ENCODE results near the gene BICDL2.

- TF ChIP-seq POLR2A (IDR thresholded peaks at IDR 0.05) = no peak
- no peak for TF ChIP-seq CTCF (IDR thresholded peaks at IDR 0.05)
- no peak for TF ChIP-seq POLR2AphosphoS5 (IDR thresholded peaks at IDR 0.05)
- TF ChIP-seq EP300 (IDR thresholded peaks at IDR 0.05) = no peak
These were observed 10.1 kb upstream of the BICDL2 start for GRCh38 chr16:3046641-3047386.

All from gastroesophageal sphincter (tissue), 3 donors.